NB4 (cell line): Measurements from ENCODE around the gene SMTNL1.

Source experiments
- CTCF ChIP-seq: IDR thresholded peaks from one replicate; pipeline ENCODE4 v1.5.1; 2012; ENCODE audit warnings: low read depth, low read length
- MYC ChIP-seq: IDR thresholded peaks from 2 replicates; pipeline ENCODE4 v1.6.1; 2011; ENCODE audit warnings: low read depth, low read length
- POLR2A ChIP-seq: IDR thresholded peaks from 2 replicates; pipeline ENCODE4 v1.6.1; 2011; ENCODE audit warnings: mild to moderate bottlenecking; ENCODE audit not compliant: insufficient read length; ENCODE audit errors: extremely low read depth
- TF ChIP-seq, protein P1 (sequence below): IDR thresholded peaks from 2 replicates; pipeline ENCODE4 v1.6.1; 2011; ENCODE audit warnings: low read depth, low read length

GRCh38 chr11:57493507-57494503, 43.6 kb upstream of the SMTNL1 start:
- TF ChIP-seq CTCF = peak; percentile 96
- TF ChIP-seq POLR2A = no peak
- TF ChIP-seq, protein P1, sequence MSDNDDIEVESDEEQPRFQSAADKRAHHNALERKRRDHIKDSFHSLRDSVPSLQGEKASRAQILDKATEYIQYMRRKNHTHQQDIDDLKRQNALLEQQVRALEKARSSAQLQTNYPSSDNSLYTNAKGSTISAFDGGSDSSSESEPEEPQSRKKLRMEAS = no peak
- TF ChIP-seq MYC = no peak
